Fibroblast of lung (primary cell): ENCODE results near the gene RARG.
"Not testable (repeated sequence)": the region's sequence is repeated elsewhere in the genome, so short reads cannot be mapped to it uniquely, and the experiment has no call there.

Experiments
- EZH2 ChIP-seq: IDR thresholded peaks from 2 replicates; pipeline ENCODE4 v1.5.1; 2012; ENCODE audit warnings: low read length, control low read depth, mild to moderate bottlenecking; ENCODE audit errors: missing control alignments
- TF ChIP-seq, protein P1 (sequence below), 2 donors: IDR thresholded peaks in 1 of 2; conservative IDR thresholded peaks in 1 of 2; 1 replicate in 1 of 2; 2 replicates in 1 of 2; pipeline ENCODE4 v1.5.1; 2011 to 2012; ENCODE audit warnings: low read length in 2 of 2, control low read depth in 1 of 2, inconsistent platforms in 1 of 2, low read depth in 1 of 2, mild to moderate bottlenecking in 1 of 2

- TF ChIP-seq, protein P1, sequence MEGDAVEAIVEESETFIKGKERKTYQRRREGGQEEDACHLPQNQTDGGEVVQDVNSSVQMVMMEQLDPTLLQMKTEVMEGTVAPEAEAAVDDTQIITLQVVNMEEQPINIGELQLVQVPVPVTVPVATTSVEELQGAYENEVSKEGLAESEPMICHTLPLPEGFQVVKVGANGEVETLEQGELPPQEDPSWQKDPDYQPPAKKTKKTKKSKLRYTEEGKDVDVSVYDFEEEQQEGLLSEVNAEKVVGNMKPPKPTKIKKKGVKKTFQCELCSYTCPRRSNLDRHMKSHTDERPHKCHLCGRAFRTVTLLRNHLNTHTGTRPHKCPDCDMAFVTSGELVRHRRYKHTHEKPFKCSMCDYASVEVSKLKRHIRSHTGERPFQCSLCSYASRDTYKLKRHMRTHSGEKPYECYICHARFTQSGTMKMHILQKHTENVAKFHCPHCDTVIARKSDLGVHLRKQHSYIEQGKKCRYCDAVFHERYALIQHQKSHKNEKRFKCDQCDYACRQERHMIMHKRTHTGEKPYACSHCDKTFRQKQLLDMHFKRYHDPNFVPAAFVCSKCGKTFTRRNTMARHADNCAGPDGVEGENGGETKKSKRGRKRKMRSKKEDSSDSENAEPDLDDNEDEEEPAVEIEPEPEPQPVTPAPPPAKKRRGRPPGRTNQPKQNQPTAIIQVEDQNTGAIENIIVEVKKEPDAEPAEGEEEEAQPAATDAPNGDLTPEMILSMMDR (conservative IDR thresholded peaks at IDR 0.05 in 1 of 2, IDR thresholded peaks at IDR 0.05 in 1 of 2; ENCODE audit: low read depth in 1 of 2, low read length in 2 of 2) = not testable (repeated sequence)
- TF ChIP-seq EZH2 = not testable (repeated sequence)
Measured at GRCh38 chr12:53202316-53202715, 29.7 kb downstream of the RARG start.
